SK-N-SH (cell line): Measurements from ENCODE around the gene PTPRN. TPM values are rescaled to one million over a fixed set of nuclear protein-coding genes. Genes with fewer than 3 reads are reported as not detected.

Experiments used
- CTCF ChIA-PET: fragments of 300-600, 350-600 bp; formaldehyde crosslinking; extraction: SDS; loops from one replicate; lab custom pipeline; 2021; lab: Yijun Ruan, JAX
- POLR2A ChIA-PET: fragments of 350-600 bp; sonication (Branson Sonifier 250); formaldehyde crosslinking; extraction: SDS; loops from one replicate; lab custom pipeline; 2020; ENCODE audit warnings: antibody characterized with exemption, inconsistent platforms; lab: Yijun Ruan, JAX
- DNase-seq: peaks from one replicate; pipeline ENCODE4 v3.0.0; 2012
- H2AFZ ChIP-seq: fragments of 200-600 bp; sonication (generic); 2 replicates; pipeline ENCODE4 v1.8.1; 2016; ENCODE audit warnings: antibody characterized with exemption, mild to moderate bottlenecking, low read depth
- H3F3A ChIP-seq: fragments of 200-600 bp; sonication (generic); replicated peaks from 2 replicates; pipeline ENCODE3; 2016; ENCODE audit warnings: antibody characterized with exemption, mild to moderate bottlenecking; ENCODE audit not compliant: insufficient read depth
- H3K27ac ChIP-seq, 2 experiments: fragments of 200-500 bp in 1 of 2; fragments of 200-600 bp in 1 of 2; sonication (Bioruptor generic) in 1 of 2; sonication (generic), shearing (Covaris generic) in 1 of 2; 2 replicates each; pipeline versions ENCODE4 v1.5.1 to v1.6.1; 2014 to 2016; ENCODE audit warnings: low read depth in 2 of 2, inconsistent platforms in 1 of 2, low read length in 1 of 2, mild to moderate bottlenecking in 1 of 2, mixed read lengths in 1 of 2
- H3K27me3 ChIP-seq: fragments of 200-600 bp; sonication (generic), shearing (Covaris generic); 2 replicates; pipeline ENCODE4 v1.6.1; 2016; ENCODE audit warnings: mixed run types; ENCODE audit not compliant: insufficient read depth
- H3K36me3 ChIP-seq, 2 experiments: fragments of 200-500 bp in 1 of 2; fragments of 200-600 bp in 1 of 2; sonication (Bioruptor generic) in 1 of 2; sonication (generic) in 1 of 2; replicated peaks in 1 of 2; 2 replicates each; pipeline versions ENCODE3 to v1.5.1; 2014 to 2016; ENCODE audit warnings: low read length in 1 of 2, mild to moderate bottlenecking in 1 of 2; ENCODE audit not compliant: insufficient read depth in 2 of 2, control insufficient read depth in 1 of 2
- H3K4me1 ChIP-seq, 2 experiments: fragments of 200-500 bp in 1 of 2; fragments of 200-600 bp in 1 of 2; sonication (Bioruptor generic) in 1 of 2; sonication (generic), shearing (Covaris generic) in 1 of 2; 2 replicates each; pipeline versions ENCODE4 v1.5.1 to v1.6.1; 2014 to 2016; ENCODE audit warnings: low read depth in 1 of 2, low read length in 1 of 2, mixed run types in 1 of 2; ENCODE audit not compliant: insufficient read depth in 2 of 2, control insufficient read depth in 1 of 2
- H3K4me2 ChIP-seq: fragments of 200-600 bp; sonication (generic), shearing (Covaris generic); 2 replicates; pipeline ENCODE4 v1.6.1; 2017; ENCODE audit warnings: mixed run types
- H3K4me3 ChIP-seq, 2 experiments: fragments of 200-500 bp in 1 of 2; fragments of 200-600 bp in 1 of 2; sonication (Bioruptor generic) in 1 of 2; sonication (generic), shearing (Covaris generic) in 1 of 2; 2 replicates each; pipeline versions ENCODE4 v1.5.1 to v1.8.1; 2014 to 2016; ENCODE audit warnings: low read depth in 2 of 2, inconsistent platforms in 1 of 2, low read length in 1 of 2, mild to moderate bottlenecking in 1 of 2, mixed read lengths in 1 of 2, moderate library complexity in 1 of 2
- H3K79me2 ChIP-seq: fragments of 200-600 bp; sonication (generic); 2 replicates; pipeline ENCODE4 v1.8.1; 2017; ENCODE audit warnings: mild to moderate bottlenecking; ENCODE audit not compliant: insufficient read depth
- H3K9ac ChIP-seq: fragments of 200-600 bp; sonication (generic); 2 replicates; pipeline ENCODE4 v1.6.1; 2017; ENCODE audit warnings: mixed run types
- H3K9me2 ChIP-seq: fragments of 200-600 bp; sonication (generic); 2 replicates; pipeline ENCODE4 v1.6.1; 2017; ENCODE audit warnings: mixed run types
- H3K9me3 ChIP-seq: fragments of 200-600 bp; sonication (generic); 2 replicates; pipeline ENCODE4 v1.6.1; 2017; ENCODE audit warnings: mixed run types, mild to moderate bottlenecking, moderate library complexity
- H4K20me1 ChIP-seq: fragments of 200-600 bp; sonication (generic); 2 replicates; pipeline ENCODE4 v1.6.1; 2017; ENCODE audit warnings: mild to moderate bottlenecking, mixed run types; ENCODE audit not compliant: insufficient read depth
- GATA2 ChIP-seq: sonication (generic); formaldehyde crosslinking; IDR thresholded peaks from 2 replicates; pipeline ENCODE4 v1.5.0; 2020; ENCODE audit warnings: mild to moderate bottlenecking, missing genetic modification reagents
- MXI1 ChIP-seq: IDR thresholded peaks from 2 replicates; pipeline ENCODE4 v1.6.1; 2012; ENCODE audit warnings: mild to moderate bottlenecking, low read depth, low read length, improper control_type of control experiment
- WGBS: methylation state at CpG from one replicate; pipeline ENCODE4 v1.1.6; 2017; ENCODE audit warnings: low lambda C conversion rate; 5-methylcytosine and 5-hydroxymethylcytosine counted together
- polyA plus RNA-seq, 3 experiments: library from polyadenylated mRNA; depleted of rRNA; stranded (reverse); fragments of >200 nt; gene quantifications; 2 replicates each; pipeline ENCODE4 v1.2.3, GENCODE V29; 2012
- TF ChIP-seq, protein P1 (sequence below): fragments of 150-350 bp; IDR thresholded peaks from 2 replicates; pipeline ENCODE4 v1.6.1; 2016; ENCODE audit warnings: mild to moderate bottlenecking, low read depth, low read length
- TF ChIP-seq, protein P2 (sequence below): IDR thresholded peaks from 2 replicates; pipeline ENCODE4; 2012
- TF ChIP-seq, protein P3 (sequence below): IDR thresholded peaks from 2 replicates; pipeline ENCODE4 v1.6.1; 2012; ENCODE audit warnings: mild to moderate bottlenecking, low read depth, low read length, moderate library complexity

PTPRN gene
- polyA plus RNA-seq, 1 of the 3 experiments (the other 2 are of a cell fraction): 9.5 TPM

DNA sequence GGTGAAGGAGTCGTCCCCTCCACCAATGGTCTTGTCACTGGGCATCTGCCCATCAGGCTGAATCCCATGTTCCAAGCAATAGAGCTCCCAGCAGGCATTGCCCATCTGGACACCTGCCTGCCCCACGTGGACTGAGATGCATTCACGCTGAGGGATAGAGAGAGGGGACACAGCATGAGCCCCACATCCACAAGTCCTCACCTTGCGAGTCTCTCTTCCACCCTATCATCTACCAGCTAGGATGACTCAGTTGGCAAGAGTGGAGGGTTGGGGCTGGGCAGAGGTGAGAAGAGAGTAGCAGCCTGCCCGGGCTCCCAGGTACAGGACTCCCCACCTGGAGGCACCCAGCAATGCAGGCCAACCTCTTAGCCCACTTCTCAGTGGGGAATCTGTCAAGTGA, 57.1 kb downstream of the PTPRN start:
- ChIA-PET CTCF (interaction anchor here (0.7 to 5.5 kb wide), 6 partner anchors 10 to 76 kb away, joined by 3 to 44 read pairs (median 4); no protein-coding TSS in a partner anchor), POLR2A (interaction anchor here (0.7 kb wide), 1 partner anchor 34 kb away, joined by 3 read pairs; no protein-coding TSS in a partner anchor)
- Histone ChIP-seq H3K27me3 (peaks cover 31% of the 10 kb centered on the region), H3K9me2 (no peaks in the 10 kb centered on the region), H3K9me3 (no peaks in the 10 kb centered on the region), H3K4me1 (peaks cover 19 to 22% of the 10 kb centered on the region in 2 experiments; a peak in 3 of 4 replicates), H3K9ac (no peak overlapping the region), H3K27ac (no peak overlapping the region), H4K20me1 (no peaks in the 10 kb centered on the region), H3F3A (peaks cover 19% of the 10 kb centered on the region), H3K4me3 (no peak overlapping the region), H3K36me3 (peaks cover 1 to 14% of the 10 kb centered on the region in 2 experiments)
- WGBS: 88% methylated on average over 3 of the region's 5 CpGs
- TF ChIP-seq, protein P1, sequence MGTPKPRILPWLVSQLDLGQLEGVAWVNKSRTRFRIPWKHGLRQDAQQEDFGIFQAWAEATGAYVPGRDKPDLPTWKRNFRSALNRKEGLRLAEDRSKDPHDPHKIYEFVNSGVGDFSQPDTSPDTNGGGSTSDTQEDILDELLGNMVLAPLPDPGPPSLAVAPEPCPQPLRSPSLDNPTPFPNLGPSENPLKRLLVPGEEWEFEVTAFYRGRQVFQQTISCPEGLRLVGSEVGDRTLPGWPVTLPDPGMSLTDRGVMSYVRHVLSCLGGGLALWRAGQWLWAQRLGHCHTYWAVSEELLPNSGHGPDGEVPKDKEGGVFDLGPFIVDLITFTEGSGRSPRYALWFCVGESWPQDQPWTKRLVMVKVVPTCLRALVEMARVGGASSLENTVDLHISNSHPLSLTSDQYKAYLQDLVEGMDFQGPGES: no peak
- TF ChIP-seq, protein P2, sequence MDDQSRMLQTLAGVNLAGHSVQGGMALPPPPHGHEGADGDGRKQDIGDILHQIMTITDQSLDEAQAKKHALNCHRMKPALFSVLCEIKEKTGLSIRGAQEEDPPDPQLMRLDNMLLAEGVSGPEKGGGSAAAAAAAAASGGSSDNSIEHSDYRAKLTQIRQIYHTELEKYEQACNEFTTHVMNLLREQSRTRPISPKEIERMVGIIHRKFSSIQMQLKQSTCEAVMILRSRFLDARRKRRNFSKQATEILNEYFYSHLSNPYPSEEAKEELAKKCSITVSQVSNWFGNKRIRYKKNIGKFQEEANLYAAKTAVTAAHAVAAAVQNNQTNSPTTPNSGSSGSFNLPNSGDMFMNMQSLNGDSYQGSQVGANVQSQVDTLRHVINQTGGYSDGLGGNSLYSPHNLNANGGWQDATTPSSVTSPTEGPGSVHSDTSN: no peak
- TF ChIP-seq, all 33 proteins: peak for 0
- DNase-seq: no peak
- Histone ChIP-seq H3K79me2 (peaks cover 2% of the 10 kb centered on the region; the same call in 1 of the 2 replicates), H2AFZ (no peak overlapping the region), H3K4me2 (no peak overlapping the region)

DNA sequence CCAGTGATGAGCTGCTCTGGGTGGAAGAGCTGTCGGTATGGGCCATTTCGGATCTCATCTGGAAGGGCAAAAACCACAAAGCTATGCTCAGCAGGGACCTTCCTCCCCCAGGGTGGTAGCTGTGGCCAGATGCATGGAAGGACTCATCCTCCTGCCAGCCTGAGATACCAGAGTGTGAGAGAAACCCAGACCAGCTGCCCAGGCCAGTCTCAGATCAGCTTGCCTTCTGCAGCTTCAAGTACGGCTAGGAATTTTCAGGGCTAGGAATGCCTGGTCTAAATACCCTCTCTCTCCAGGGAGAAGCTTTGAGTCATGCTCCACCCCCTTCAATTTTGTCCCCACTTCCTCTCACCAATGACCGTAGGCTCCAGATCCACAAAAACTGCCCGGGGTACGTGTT, 57.5 kb downstream of the PTPRN start:
- DNase-seq: no peak
- Histone ChIP-seq H2AFZ (no peak overlapping the region), H4K20me1 (no peaks in the 10 kb centered on the region), H3K27ac (no peak overlapping the region), H3F3A (peaks cover 19% of the 10 kb centered on the region)
- POLR2A ChIA-PET: interaction anchor here (0.7 kb wide), 1 partner anchor 34 kb away, joined by 3 read pairs; no protein-coding TSS in a partner anchor
- TF ChIP-seq GATA2 (CRISPR knock-in tag) (no peak), MXI1 (no peak)
- TF ChIP-seq, protein P3, sequence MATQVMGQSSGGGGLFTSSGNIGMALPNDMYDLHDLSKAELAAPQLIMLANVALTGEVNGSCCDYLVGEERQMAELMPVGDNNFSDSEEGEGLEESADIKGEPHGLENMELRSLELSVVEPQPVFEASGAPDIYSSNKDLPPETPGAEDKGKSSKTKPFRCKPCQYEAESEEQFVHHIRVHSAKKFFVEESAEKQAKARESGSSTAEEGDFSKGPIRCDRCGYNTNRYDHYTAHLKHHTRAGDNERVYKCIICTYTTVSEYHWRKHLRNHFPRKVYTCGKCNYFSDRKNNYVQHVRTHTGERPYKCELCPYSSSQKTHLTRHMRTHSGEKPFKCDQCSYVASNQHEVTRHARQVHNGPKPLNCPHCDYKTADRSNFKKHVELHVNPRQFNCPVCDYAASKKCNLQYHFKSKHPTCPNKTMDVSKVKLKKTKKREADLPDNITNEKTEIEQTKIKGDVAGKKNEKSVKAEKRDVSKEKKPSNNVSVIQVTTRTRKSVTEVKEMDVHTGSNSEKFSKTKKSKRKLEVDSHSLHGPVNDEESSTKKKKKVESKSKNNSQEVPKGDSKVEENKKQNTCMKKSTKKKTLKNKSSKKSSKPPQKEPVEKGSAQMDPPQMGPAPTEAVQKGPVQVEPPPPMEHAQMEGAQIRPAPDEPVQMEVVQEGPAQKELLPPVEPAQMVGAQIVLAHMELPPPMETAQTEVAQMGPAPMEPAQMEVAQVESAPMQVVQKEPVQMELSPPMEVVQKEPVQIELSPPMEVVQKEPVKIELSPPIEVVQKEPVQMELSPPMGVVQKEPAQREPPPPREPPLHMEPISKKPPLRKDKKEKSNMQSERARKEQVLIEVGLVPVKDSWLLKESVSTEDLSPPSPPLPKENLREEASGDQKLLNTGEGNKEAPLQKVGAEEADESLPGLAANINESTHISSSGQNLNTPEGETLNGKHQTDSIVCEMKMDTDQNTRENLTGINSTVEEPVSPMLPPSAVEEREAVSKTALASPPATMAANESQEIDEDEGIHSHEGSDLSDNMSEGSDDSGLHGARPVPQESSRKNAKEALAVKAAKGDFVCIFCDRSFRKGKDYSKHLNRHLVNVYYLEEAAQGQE: no peak
- TF ChIP-seq, all 33 proteins: peak for 0
- peaks cover 6% of the 10 kb centered on the region; the same call in 1 of the 2 replicates for H3K79me2 ChIP-seq
- peaks cover 27% of the 10 kb centered on the region for H3K27me3 ChIP-seq
- 96% methylated on average over 4 of the region's 6 CpGs for WGBS
- no peak overlapping the region for H3K4me3 ChIP-seq
- H3K9me2 ChIP-seq: no peaks in the 10 kb centered on the region
- no peak overlapping the region for H3K4me2 ChIP-seq
- no peaks in the 10 kb centered on the region for H3K9me3 ChIP-seq
- CTCF ChIA-PET: interaction anchor here (1.0 to 5.5 kb wide), 6 partner anchors 10 to 76 kb away, joined by 3 to 44 read pairs (median 4); no protein-coding TSS in a partner anchor
- H3K4me1 ChIP-seq: peaks cover 19 to 26% of the 10 kb centered on the region in 2 experiments; a peak in 3 of 4 replicates
- H3K36me3 ChIP-seq: peaks cover 5 to 16% of the 10 kb centered on the region in 2 experiments
- no peak overlapping the region for H3K9ac ChIP-seq
